Keratinocyte (primary cell): Measurements from ENCODE around the gene LYPD6B.

Source experiments
- EZH2 ChIP-seq: IDR thresholded peaks from one replicate; pipeline ENCODE4 v1.6.1; 2012; ENCODE audit warnings: inconsistent platforms, mild to moderate bottlenecking, low read length, moderate library complexity
- TF ChIP-seq, protein P1 (sequence below), 3 experiments: IDR thresholded peaks in 1 of 3; conservative IDR thresholded peaks in 1 of 3; optimal IDR thresholded peaks in 1 of 3; 2 replicates in 2 of 3; 3 replicates in 1 of 3; pipeline versions ENCODE3 to v1.5.1; 2011; ENCODE audit warnings: low read length in 3 of 3, mild to moderate bottlenecking in 3 of 3, moderate library complexity in 2 of 3, control low read depth in 1 of 3, inconsistent platforms in 1 of 3; ENCODE audit not compliant: insufficient read depth in 2 of 3; ENCODE audit errors: extremely low read depth in 1 of 3

- TF ChIP-seq, protein P1, sequence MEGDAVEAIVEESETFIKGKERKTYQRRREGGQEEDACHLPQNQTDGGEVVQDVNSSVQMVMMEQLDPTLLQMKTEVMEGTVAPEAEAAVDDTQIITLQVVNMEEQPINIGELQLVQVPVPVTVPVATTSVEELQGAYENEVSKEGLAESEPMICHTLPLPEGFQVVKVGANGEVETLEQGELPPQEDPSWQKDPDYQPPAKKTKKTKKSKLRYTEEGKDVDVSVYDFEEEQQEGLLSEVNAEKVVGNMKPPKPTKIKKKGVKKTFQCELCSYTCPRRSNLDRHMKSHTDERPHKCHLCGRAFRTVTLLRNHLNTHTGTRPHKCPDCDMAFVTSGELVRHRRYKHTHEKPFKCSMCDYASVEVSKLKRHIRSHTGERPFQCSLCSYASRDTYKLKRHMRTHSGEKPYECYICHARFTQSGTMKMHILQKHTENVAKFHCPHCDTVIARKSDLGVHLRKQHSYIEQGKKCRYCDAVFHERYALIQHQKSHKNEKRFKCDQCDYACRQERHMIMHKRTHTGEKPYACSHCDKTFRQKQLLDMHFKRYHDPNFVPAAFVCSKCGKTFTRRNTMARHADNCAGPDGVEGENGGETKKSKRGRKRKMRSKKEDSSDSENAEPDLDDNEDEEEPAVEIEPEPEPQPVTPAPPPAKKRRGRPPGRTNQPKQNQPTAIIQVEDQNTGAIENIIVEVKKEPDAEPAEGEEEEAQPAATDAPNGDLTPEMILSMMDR (optimal IDR thresholded peaks at IDR 0.05 in 1 of 3, IDR thresholded peaks at IDR 0.05 in 1 of 3, conservative IDR thresholded peaks at IDR 0.05 in 1 of 3; ENCODE audit: extremely low read depth in 1 of 3, insufficient read depth in 2 of 3, low read length in 3 of 3): no peak
- no peak for TF ChIP-seq EZH2
Measured at GRCh38 chr2:149145314-149146295, 107.1 kb downstream of the LYPD6B start.
